B cell (primary cell): ENCODE results near the gene USB1. TPM values are rescaled to one million over a fixed set of nuclear protein-coding genes. Genes with fewer than 3 reads are reported as not detected.

Experiments
- ATAC-seq: fragments of 200-7000 bp; cut with Tn5 transposase; one replicate; pipeline ENCODE4 v1.10.0; 2021; ENCODE audit warnings: low read depth, mild to moderate bottlenecking, moderate number of reproducible peaks, moderate library complexity
- CTCF ChIA-PET: fragments of 350-600 bp; sonication (Branson Sonifier 250); formaldehyde crosslinking; loops from one replicate; lab custom pipeline; 2021; ENCODE audit warnings: antibody characterized with exemption, inconsistent platforms; lab: Charles Lee
- POLR2A ChIA-PET: fragments of 350-600 bp; sonication (Branson Sonifier 250); formaldehyde crosslinking; loops from one replicate; lab custom pipeline; 2021; ENCODE audit warnings: antibody characterized with exemption; lab: Charles Lee
- DNase-seq: peaks from one replicate; pipeline ENCODE4 v3.0.0; 2013
- H2AFZ ChIP-seq: 2 replicates; pipeline ENCODE4 v1.6.1; 2012; ENCODE audit warnings: mild to moderate bottlenecking, low read depth, low read length; ENCODE audit not compliant: insufficient read depth, poor library complexity, severe bottlenecking
- H3K27ac ChIP-seq, 2 donors: 1 replicate in 1 of 2; 2 replicates in 1 of 2; pipeline ENCODE4 v1.5.1; 2012 to 2013; ENCODE audit warnings: low read length in 2 of 2, mild to moderate bottlenecking in 2 of 2, moderate library complexity in 1 of 2
- H3K27me3 ChIP-seq, 4 experiments: fragments of 200-600 bp in 1 of 4; sonication (generic) in 1 of 4; replicated peaks in 1 of 4; 1 replicate in 2 of 4; 2 replicates in 2 of 4; pipeline versions ENCODE4 v1.6.1 to v1.7.0; 2013 to 2016; ENCODE audit warnings: low read length in 3 of 4, mild to moderate bottlenecking in 2 of 4, mixed read lengths in 1 of 4, moderate library complexity in 1 of 4; ENCODE audit not compliant: insufficient read depth in 4 of 4, control insufficient read depth in 3 of 4; ENCODE audit errors: control extremely low read depth in 1 of 4
- H3K36me3 ChIP-seq, 2 experiments: replicated peaks in 1 of 2; 1 replicate in 1 of 2; 2 replicates in 1 of 2; pipeline versions ENCODE4 v1.6.1 to v1.7.1; 2013; ENCODE audit warnings: low read length in 1 of 2; ENCODE audit not compliant: insufficient read depth in 2 of 2, control insufficient read depth in 1 of 2; ENCODE audit errors: control extremely low read depth in 1 of 2, extremely low read depth in 1 of 2
- H3K4me1 ChIP-seq, 2 donors: fragments of 200-600 bp in 1 of 2; sonication (generic) in 1 of 2; 1 replicate in 1 of 2; 2 replicates in 1 of 2; pipeline versions ENCODE4 v1.5.1 to v1.6.1; 2013 to 2017; ENCODE audit warnings: low read length in 2 of 2; ENCODE audit not compliant: control insufficient read depth in 2 of 2, insufficient read depth in 2 of 2
- H3K4me2 ChIP-seq: replicated peaks from 2 replicates; pipeline ENCODE3; 2012; ENCODE audit warnings: mild to moderate bottlenecking, low read depth, low read length; ENCODE audit not compliant: poor library complexity, severe bottlenecking
- H3K4me3 ChIP-seq, 5 experiments: fragments of 200-600 bp in 1 of 5; sonication (generic) in 1 of 5; 1 replicate in 3 of 5; 2 replicates in 2 of 5; pipeline versions ENCODE4 v1.5.1 to v1.7.0; 2011 to 2016; ENCODE audit warnings: low read length in 4 of 5, mild to moderate bottlenecking in 4 of 5, low read depth in 2 of 5, control low read depth in 1 of 5, moderate library complexity in 1 of 5; ENCODE audit not compliant: insufficient read depth in 1 of 5; ENCODE audit errors: control extremely low read depth in 1 of 5, extremely low read depth in 1 of 5
- H3K79me2 ChIP-seq: fragments of 200-600 bp; sonication (generic); one replicate; pipeline ENCODE4 v1.6.0; 2016; ENCODE audit warnings: low read length; ENCODE audit not compliant: control insufficient read depth, insufficient read depth
- H3K9ac ChIP-seq: fragments of 200-600 bp; sonication (generic); 2 replicates; pipeline ENCODE4 v1.6.1; 2017; ENCODE audit warnings: mild to moderate bottlenecking, low read length, moderate library complexity
- H3K9me3 ChIP-seq, 3 donors: one replicate each; pipeline versions ENCODE4 v1.6.1 to v1.7.1; 2013; ENCODE audit warnings: low read length in 2 of 3; ENCODE audit not compliant: control insufficient read depth in 2 of 3, insufficient read depth in 1 of 3; ENCODE audit errors: control extremely low read depth in 1 of 3
- H4K20me1 ChIP-seq: 2 replicates; pipeline ENCODE4 v1.6.0; 2012; ENCODE audit warnings: mild to moderate bottlenecking, low read length; ENCODE audit not compliant: insufficient read depth, control insufficient read depth, poor library complexity, severe bottlenecking
- H3K27ac Mint-ChIP-seq: one replicate; pipeline ENCODE4 v1.8.0; 2021; ENCODE audit warnings: mixed read lengths
- H3K27me3 Mint-ChIP-seq: one replicate; pipeline ENCODE4 v1.8.0; 2021; ENCODE audit warnings: mixed read lengths
- H3K4me1 Mint-ChIP-seq: one replicate; pipeline ENCODE4 v1.8.0; 2021; ENCODE audit warnings: mixed read lengths
- H3K4me3 Mint-ChIP-seq: one replicate; pipeline ENCODE4 v1.8.0; 2021; ENCODE audit warnings: mixed read lengths
- H3K9me3 Mint-ChIP-seq: one replicate; pipeline ENCODE4 v1.8.0; 2022; ENCODE audit warnings: mixed read lengths; ENCODE audit not compliant: insufficient read depth
- EZH2 ChIP-seq: IDR thresholded peaks from 2 replicates; pipeline ENCODE4 v1.6.1; 2012; ENCODE audit warnings: borderline replicate concordance, low read depth, mild to moderate bottlenecking, moderate library complexity, low read length; ENCODE audit not compliant: insufficient read depth, poor library complexity, severe bottlenecking
- WGBS: methylation state at CpG from one replicate; pipeline ENCODE4 v1.1.5; 2013; ENCODE audit warnings: missing lambda C conversion rate; ENCODE audit not compliant: insufficient coverage; 5-methylcytosine and 5-hydroxymethylcytosine counted together
- intact Hi-C: fragments of 100-400 bp; cut with micrococcal nuclease; formaldehyde crosslinking; loops from one replicate; pipeline ENCODE4 v1.10.0; 2022
- polyA plus RNA-seq: library from polyadenylated mRNA; depleted of rRNA; stranded (reverse); fragments of >200 nt; gene quantifications from 2 replicates; pipeline ENCODE4 v1.2.3, GENCODE V29; 2012
- total RNA-seq, 2 donors: library from RNA; stranded (reverse); fragments of 120-200 nt in 1 of 2; gene quantifications; 1 replicate in 1 of 2; 2 replicates in 1 of 2; pipeline versions ENCODE4 v1.2.3 to v1.2.4, GENCODE V29; 2013 to 2022
- TF ChIP-seq, protein P1 (sequence below): fragments of 200-600 bp; IDR thresholded peaks from one replicate; pipeline ENCODE4 v1.8.0; 2022; ENCODE audit warnings: antibody characterized with exemption, mild to moderate bottlenecking

Gene USB1
- total and polyA plus RNA-seq, 2 donors (not counting 1 experiment from before 2014, with no cell fraction given): 32.8 to 37.0 TPM

DNA sequence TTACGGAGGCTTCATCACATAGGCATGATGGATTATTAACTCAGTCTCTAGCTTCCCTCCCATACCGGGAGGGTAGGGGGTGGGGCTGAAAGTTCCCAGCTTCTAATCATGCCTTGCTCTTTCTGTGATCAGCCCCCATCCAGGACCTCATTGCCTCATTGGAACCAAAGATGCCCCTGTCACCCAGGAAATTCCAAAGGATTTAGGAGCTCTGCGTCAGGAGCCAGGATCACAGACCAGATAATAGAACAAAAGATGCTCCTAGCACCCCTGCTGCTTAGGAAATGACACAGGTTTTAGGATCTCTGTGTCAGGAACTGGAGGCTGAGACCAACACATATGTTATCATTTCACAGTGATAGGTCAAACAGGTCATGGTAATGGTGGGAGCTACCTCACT is 9.7 kb downstream of the USB1 start:
- no peaks in the 10 kb centered on the region for H3K27me3 ChIP-seq
- no peak overlapping the region for H3K27ac Mint-ChIP-seq
- TF ChIP-seq EZH2: no peak
- TF ChIP-seq, protein P1, sequence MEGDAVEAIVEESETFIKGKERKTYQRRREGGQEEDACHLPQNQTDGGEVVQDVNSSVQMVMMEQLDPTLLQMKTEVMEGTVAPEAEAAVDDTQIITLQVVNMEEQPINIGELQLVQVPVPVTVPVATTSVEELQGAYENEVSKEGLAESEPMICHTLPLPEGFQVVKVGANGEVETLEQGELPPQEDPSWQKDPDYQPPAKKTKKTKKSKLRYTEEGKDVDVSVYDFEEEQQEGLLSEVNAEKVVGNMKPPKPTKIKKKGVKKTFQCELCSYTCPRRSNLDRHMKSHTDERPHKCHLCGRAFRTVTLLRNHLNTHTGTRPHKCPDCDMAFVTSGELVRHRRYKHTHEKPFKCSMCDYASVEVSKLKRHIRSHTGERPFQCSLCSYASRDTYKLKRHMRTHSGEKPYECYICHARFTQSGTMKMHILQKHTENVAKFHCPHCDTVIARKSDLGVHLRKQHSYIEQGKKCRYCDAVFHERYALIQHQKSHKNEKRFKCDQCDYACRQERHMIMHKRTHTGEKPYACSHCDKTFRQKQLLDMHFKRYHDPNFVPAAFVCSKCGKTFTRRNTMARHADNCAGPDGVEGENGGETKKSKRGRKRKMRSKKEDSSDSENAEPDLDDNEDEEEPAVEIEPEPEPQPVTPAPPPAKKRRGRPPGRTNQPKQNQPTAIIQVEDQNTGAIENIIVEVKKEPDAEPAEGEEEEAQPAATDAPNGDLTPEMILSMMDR: no peak

DNA sequence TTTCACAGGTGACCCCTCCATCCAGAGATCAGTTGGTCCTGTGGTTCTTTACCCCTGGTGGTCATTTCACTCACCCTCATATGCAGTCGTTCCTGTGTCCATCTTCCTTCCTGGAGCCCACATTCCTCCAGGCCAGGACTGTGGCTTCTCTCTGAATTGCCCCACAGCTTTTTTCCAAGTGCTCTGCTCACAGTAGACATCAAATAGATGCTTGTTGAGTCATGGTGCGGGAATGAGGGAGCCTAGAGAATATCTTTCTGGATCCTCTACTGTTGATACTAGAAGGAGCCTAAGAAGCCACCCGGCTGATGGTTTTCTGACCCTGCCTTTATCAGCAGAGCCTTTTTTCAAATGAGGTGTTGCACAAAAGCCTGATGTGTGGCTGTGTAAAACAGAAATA is 10.4 kb downstream of the USB1 start:
- no peaks in the 10 kb centered on the region for H4K20me1 ChIP-seq
- WGBS: no CpG with 5 or more reads among the region's 3 CpGs
- H3K4me2 ChIP-seq: no peak overlapping the region
- H3K9ac ChIP-seq: no peak overlapping the region
- H2AFZ ChIP-seq: no peak overlapping the region
- peaks cover 3 to 30% of the 10 kb centered on the region in 2 experiments for H3K36me3 ChIP-seq
- Mint-ChIP-seq H3K4me1 (no peaks in the 10 kb centered on the region), H3K4me3 (no peak overlapping the region), H3K27ac (no peak overlapping the region), H3K9me3 (no peaks in the 10 kb centered on the region), H3K27me3 (no peaks in the 10 kb centered on the region)
- H3K9me3 ChIP-seq: no peaks in the 10 kb centered on the region
- H3K27me3 ChIP-seq: no peaks in the 10 kb centered on the region
- no peaks in the 10 kb centered on the region for H3K4me1 ChIP-seq
- no peak overlapping the region for H3K4me3 ChIP-seq
- intact Hi-C loops: no loop called here
- ATAC-seq (no peak), DNase-seq (no peak)
- TF ChIP-seq EZH2: no peak
- TF ChIP-seq, protein P1: no peak
- no peaks in the 10 kb centered on the region for H3K79me2 ChIP-seq
- ChIA-PET CTCF (no interaction called here), POLR2A (no interaction called here)
- no peak overlapping the region for H3K27ac ChIP-seq

More for the DNA sequence above, 9.7 kb downstream of the USB1 start:
- Histone ChIP-seq H3K27ac (no peak overlapping the region), H3K36me3 (peaks cover 3 to 32% of the 10 kb centered on the region in 2 experiments), H3K9me3 (peaks cover 0 to 5% (median 0%) of the 10 kb centered on the region in 3 donors), H3K4me1 (no peaks in the 10 kb centered on the region), H3K4me2 (no peak overlapping the region), H2AFZ (no peak overlapping the region), H3K4me3 (no peak overlapping the region), H4K20me1 (no peaks in the 10 kb centered on the region), H3K79me2 (peaks cover 3% of the 10 kb centered on the region), H3K9ac (no peak overlapping the region)
- DNase-seq (no peak), ATAC-seq (no peak)
- no peak overlapping the region for H3K4me3 Mint-ChIP-seq
- 100% methylated on average over 1 of the region's 3 CpGs for WGBS
- ChIA-PET CTCF (no interaction called here), POLR2A (interaction anchor here (0.6 kb wide), 1 partner anchor 90 kb away, joined by 3 read pairs; no protein-coding TSS in a partner anchor)
- no peaks in the 10 kb centered on the region for H3K27me3 Mint-ChIP-seq
- intact Hi-C loops: no loop called here
- no peaks in the 10 kb centered on the region for H3K4me1 Mint-ChIP-seq
- H3K9me3 Mint-ChIP-seq: no peaks in the 10 kb centered on the region
